GM19467 (cell line): ENCODE data around the gene RANBP17.

Experiments used
- ATAC-seq: cut with Tn5 transposase; IDR thresholded peaks from one replicate; pipeline ENCODE4 v1.9.1; 2021; ENCODE audit warnings: mild to moderate bottlenecking, moderate library complexity; ENCODE audit not compliant: unreplicated experiment

Gene RANBP17

DNA sequence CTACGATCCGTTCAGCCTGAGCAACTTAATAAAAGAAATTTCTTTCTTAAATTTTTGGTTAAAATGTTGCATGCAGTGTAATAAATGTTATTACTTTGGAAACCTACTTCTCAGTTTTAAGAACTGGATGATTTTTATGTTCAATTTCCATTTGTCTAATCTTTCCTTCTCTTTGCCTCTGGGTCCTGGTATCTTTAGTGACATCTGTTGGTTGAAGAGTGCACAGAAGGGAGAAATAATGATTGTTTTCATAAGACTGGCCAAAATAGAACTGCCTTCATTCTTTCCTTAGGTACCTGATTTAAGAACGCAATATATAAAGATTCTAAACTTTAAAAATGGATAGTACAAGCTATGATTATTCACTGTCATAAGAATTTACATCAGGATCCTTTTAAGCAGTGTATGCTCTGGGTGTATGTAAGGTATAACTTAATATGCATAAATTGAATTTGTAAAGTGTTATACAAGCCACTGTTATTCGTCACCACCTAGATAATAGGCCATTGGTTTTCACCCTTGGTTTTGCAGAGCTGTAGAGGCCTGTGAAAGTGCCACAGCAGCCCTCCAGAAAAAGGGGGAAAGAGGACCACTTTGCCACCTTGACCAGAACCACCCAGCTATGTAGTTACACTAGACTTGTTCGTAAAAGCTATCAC is 364.4 kb downstream of the RANBP17 start:
- ATAC-seq, result no peak

GRCh38 chr5:171226864-171227263 is 365.0 kb downstream of the RANBP17 start:
- ATAC-seq, result no peak

DNA sequence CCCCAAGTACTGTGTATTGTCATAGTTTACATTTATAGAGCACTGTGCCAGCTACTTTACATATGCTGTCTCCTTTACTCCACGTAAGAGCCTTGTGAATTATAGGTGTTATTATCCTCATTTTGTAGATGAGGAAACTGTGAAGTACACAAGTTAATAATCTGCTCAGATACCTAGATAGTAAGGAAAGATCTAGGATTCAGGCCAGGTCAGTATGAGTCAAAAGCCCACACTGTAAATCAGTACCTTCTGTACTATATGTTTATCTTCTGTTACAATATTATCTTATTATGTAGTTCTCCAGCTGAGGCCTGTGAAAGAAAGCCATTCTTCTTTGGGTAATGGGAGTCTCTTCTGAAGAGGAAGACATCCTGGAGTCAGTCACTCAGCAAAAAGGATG is 374.8 kb downstream of the RANBP17 start:
- ATAC-seq, result no peak

DNA sequence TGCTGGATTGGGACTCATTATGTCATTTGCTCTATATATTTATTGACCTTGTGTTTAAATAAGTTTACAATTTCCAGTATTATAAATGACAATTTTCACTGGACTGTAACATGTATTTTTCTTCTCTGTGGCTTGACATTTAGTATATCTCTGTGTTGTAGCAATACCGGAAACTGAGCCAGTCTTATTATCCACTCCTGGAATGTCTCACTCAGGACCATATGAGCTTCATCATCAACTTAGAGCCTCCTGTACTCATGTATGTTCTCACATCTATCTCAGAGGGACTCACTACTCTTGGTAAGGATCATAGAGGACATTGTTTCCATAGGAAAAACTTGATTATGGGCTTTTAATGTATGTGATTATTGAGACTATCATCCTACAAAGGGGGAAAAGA is 380.7 kb downstream of the RANBP17 start:
- no peak for ATAC-seq

DNA sequence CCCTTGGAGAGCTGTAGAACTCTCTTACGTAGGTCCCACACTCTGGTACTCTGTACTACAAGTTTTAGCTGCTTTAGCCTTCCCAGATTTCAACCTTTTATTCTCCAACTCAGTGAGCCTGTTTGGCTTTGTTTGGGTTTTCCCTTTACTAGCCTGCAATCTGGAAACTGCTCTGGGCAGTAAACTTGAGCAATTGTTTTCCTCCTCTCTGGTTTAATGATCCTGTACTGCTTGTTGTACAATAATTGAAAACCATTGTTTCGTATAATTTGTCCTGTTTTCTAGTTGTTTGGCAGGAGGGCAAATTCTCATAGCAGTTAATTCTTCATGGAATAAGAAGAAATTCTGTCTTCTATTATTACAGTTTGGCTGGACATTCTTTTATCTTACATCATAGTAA is 384.4 kb downstream of the RANBP17 start:
- no peak for ATAC-seq

- no peak for ATAC-seq
Measured at GRCh38 chr5:171249460-171249859, 387.6 kb downstream of the RANBP17 start.

GRCh38 chr5:171250738-171251137 is 388.9 kb downstream of the RANBP17 start:
- no peak for ATAC-seq

DNA sequence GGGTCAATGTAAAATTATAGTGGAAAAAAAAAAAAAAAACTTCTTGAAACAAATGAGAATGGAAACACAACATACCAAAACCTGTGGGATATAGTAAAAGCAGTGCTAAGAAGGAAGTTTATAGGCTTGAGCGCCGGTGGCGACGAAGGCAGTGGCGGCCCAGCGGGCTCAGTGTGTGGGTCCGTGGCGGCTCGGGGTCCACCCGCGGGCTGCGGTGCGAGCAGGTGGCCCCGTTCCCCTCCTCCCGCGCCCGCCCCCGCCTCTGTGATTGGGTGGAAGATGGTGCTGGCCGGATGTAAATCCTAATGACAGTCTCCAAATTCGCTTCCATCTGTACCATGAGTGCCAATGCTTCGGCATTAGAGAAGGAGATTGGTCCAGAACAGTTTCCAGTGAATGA is 389.7 kb downstream of the RANBP17 start:
- ATAC-seq, result no peak

DNA sequence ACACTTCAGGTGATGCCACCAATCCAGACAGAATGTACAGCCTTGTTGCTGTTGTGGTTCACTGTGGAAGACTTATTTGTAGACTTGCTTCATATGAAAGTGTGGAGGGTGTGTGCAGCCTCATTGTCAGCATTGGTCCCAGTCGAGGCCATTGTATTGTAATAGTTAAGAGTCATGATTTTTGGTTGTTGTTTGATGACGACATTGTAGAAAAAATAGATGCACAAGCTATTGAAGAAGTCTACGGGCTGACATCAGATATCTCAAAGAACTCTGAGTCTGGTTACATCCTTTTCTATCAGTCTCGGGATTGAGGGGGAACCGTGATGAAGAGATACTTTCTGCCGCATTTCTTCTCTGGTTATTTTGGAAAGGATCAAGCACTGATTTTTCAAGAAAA is 390.9 kb downstream of the RANBP17 start:
- no peak for ATAC-seq

GRCh38 chr5:171258737-171259415 is 397.1 kb downstream of the RANBP17 start:
- no peak for ATAC-seq

DNA sequence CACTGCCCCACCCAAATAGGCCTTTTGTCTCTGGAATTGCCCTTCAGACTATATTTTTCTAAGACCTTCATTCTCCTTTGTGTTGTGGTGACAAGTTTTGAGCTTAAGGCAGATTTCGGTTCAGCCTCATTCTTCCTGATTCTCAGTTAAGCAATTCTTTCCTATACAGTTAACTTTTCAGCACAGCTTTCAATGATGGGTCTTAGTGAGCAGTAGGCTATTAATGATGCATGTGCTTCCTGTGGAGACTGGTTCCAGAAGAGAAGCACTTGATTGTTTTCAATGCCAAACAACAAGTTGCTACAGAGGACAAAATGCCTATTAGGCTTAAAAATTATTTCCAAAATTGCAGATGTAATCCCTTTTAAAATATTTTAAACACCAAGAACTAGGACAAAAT is 399.5 kb downstream of the RANBP17 start:
- ATAC-seq, result no peak

- no peak for ATAC-seq
Measured at GRCh38 chr5:171261904-171262303, 400.1 kb downstream of the RANBP17 start.

DNA sequence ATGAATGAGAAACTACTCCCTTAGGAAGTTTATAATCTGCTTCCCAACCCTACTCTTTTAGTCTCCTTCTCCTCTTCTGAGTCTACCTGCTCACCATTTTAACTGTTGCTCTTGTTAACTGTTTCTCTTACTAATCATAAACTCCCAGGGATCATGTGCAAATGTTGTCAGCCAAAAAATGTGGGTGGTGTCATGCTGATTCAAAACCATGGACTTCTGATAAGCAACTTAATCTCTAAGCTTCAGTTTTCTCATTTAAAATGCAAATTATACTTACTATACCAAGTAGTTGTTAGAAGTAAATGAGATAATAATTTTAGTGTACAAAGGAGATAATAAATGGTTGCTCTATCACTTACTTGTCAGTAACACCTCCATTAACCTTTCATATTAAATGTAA is 401.4 kb downstream of the RANBP17 start:
- no peak for ATAC-seq

- ATAC-seq, result no peak
Measured at GRCh38 chr5:171264843-171265242, 403.0 kb downstream of the RANBP17 start.

- ATAC-seq, result no peak
Measured at GRCh38 chr5:171268700-171269620, 407.1 kb downstream of the RANBP17 start.

GRCh38 chr5:171269717-171270116 is 407.9 kb downstream of the RANBP17 start:
- ATAC-seq, result no peak

GRCh38 chr5:171270136-171270535 is 408.3 kb downstream of the RANBP17 start:
- no peak for ATAC-seq

GRCh38 chr5:171271798-171272197 is 410.0 kb downstream of the RANBP17 start:
- no peak for ATAC-seq

DNA sequence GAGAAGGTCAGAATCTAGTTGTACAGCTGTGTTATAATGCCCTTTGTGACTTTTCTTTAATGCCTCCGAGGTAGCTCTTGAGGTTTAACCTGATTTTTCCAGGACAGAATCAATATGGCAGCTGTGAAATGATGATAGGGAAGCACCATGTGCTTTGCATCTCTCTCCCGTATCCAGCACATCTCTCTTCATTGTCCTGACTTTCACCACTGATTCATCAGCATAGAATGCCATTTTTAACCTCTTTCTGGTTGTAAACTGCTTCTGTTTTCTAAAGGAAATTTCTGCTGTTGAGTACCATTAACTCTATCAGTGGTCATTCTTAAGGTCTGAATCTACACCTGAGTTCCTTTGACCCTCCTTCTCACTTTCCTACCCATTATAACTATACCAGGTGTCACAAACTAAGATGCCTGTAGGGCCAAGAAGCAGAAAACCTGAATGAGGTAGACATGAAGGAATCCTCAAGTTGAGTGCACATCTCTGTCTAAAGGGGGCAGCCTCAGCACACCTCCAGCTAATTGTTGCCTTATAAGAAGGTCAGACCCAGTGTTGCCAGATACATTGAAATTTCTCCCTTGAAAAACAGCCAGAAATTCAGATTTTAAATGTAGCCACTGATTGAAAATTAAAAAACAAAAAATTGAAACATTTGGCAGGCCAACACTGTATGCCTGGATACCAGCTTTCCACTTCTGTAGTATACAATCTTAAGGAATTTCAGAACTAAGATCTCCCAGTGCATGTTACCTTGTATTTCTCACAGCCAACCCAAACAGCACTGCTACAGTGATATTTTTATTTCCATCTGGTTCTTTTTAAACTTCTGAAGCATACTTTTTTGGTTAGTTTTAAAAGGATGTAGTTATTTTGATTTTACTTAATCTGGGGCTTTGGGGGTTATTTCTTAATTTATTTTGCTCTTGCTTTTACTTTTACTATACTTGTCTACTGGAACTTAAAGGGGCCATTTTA is 411.5 kb downstream of the RANBP17 start:
- ATAC-seq, result no peak

DNA sequence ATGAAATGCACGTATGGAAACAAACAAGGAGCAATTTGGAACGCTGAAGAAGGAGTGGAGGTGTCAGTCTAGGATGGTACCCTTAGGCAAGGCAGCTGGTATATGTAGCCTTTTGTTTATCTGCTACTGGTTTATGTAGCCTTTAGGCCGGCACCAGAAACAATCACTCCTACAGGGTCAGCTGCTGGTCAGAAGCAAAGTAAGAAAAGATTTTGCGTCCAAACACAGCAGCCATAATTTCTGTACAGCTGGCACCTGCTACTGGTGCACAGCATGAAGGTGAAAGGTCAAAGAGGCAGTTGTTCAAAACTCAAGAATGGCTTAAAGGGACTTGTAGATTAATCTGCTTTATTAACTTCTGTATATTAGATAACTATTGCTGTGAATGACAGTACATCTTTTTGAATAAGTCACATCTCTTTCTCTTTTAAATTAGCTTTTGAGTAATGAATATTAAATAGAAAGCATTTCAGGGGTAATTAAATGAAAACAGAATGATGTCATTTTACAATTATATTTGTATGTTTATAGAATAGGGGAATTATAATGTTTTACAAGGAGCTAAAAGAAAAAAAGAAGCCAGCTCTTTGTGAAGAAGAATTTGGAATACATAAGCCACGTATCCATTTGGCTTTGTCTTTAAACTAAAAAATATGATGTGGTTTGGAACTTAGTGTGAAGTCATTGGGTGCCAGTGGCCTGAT is 414.2 kb downstream of the RANBP17 start:
- ATAC-seq, result no peak
